ENCODE results near the gene MYLK2.

MYLK2 gene

GRCh38 chr20:31846793-31847138 is 27.6 kb downstream of the MYLK2 start:
- H3K79me2 ChIP-seq (ENCODE audit: control insufficient read depth, insufficient read depth, low read length): no peaks in the 10 kb centered on the region
- no peak overlapping the region for H3K9ac ChIP-seq (ENCODE audit: low read length)
- no peak overlapping the region for H4K5ac ChIP-seq (ENCODE audit: low read length)
- no peak overlapping the region for H2BK120ac ChIP-seq (ENCODE audit: low read depth, low read length)
- DNase-seq: no peak
- H4K8ac ChIP-seq (ENCODE audit: low read depth, low read length): no peak overlapping the region
- H2BK5ac ChIP-seq (ENCODE audit: low read length): no peak overlapping the region
- H3K4me3 ChIP-seq (ENCODE audit: low read length): no peak overlapping the region
- no peak overlapping the region for H3K27ac ChIP-seq (ENCODE audit: low read depth, low read length)
- H3K4ac ChIP-seq (ENCODE audit: low read depth, low read length): no peak overlapping the region
- no peak overlapping the region for H3K23ac ChIP-seq (ENCODE audit: low read length)
- H3K27me3 ChIP-seq (ENCODE audit: insufficient read depth, low read length, poor library complexity): peaks cover 4% of the 10 kb centered on the region
- no peak overlapping the region for H2BK15ac ChIP-seq (replicated peaks; ENCODE audit: low read depth)
- peaks cover 6% of the 10 kb centered on the region for H3K4me1 ChIP-seq (ENCODE audit: control insufficient read depth, low read depth, low read length)
- no peak overlapping the region for H3K56ac ChIP-seq (ENCODE audit: low read length)
- H3K79me1 ChIP-seq (ENCODE audit: low read length): no peaks in the 10 kb centered on the region
- no CpG with 5 or more reads among the region's 3 CpGs for WGBS (ENCODE audit: extremely low coverage, insufficient coverage, low lambda C conversion rate)
- H3K4me2 ChIP-seq (ENCODE audit: low read length): no peak overlapping the region
- no peaks in the 10 kb centered on the region for H3K36me3 ChIP-seq (ENCODE audit: control insufficient read depth, insufficient read depth, low read length)
- no peak overlapping the region for H3K18ac ChIP-seq (ENCODE audit: low read length)
- H2AK5ac ChIP-seq (ENCODE audit: low read length): no peak overlapping the region

DNA sequence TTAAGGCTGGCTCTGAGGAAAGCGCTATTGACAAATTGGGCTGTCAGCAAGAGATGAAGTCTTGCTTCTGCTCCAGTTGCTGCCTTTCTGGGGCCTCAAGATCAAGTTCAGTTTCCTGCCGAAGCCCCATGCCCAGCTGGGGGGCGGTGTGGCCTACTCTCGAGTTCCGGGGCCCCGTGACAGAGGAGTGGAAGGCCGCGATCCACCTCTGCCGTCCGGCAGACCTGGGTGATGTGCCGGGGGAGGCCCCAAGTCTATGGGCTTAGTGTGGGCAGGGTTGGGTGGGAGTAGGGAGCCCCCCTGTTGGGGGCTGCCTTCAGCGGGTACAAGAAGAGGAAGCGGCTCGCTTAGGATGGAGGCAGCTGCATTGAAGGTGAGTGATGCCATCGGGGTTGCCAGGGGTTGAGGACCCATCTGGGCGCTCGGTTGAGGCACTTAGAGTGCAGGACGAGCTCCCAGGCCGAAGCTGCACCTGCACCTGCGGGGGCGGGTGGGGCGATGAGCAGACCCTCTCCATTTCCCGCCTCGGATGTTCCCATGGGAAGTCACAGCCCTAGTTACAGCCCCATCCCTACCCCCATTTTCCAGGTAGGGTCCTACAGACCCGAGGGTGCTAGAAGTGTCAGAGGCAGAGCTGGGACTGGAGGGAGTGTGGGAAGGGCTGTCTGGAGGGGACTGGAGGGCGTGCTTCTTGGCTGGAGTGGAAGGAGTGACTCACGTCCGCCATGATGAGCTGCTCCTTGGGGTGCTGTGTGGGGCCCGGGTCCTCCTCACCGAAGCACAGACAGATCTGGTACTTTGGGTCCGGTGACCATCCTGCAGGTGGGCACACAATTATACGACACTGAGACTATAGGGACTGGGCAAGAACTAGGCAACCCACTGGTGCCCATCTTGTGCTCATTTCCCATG is 29.2 kb downstream of the MYLK2 start:
- no peak overlapping the region for H3K4ac ChIP-seq (ENCODE audit: low read depth, low read length)
- H3K56ac ChIP-seq (ENCODE audit: low read length): no peak overlapping the region
- no CpG with 5 or more reads among the region's 32 CpGs for WGBS (ENCODE audit: extremely low coverage, insufficient coverage, low lambda C conversion rate)
- H3K4me2 ChIP-seq (ENCODE audit: low read length): no peak overlapping the region
- H4K5ac ChIP-seq (ENCODE audit: low read length): no peak overlapping the region
- no peaks in the 10 kb centered on the region for H3K79me2 ChIP-seq (ENCODE audit: control insufficient read depth, insufficient read depth, low read length)
- DNase-seq: no peak
- H2BK5ac ChIP-seq (ENCODE audit: low read length): no peak overlapping the region
- no peak overlapping the region for H3K9ac ChIP-seq (ENCODE audit: low read length)
- H3K36me3 ChIP-seq (ENCODE audit: control insufficient read depth, insufficient read depth, low read length): no peaks in the 10 kb centered on the region
- no peak overlapping the region for H3K4me3 ChIP-seq (ENCODE audit: low read length)
- no peak overlapping the region for H2AK5ac ChIP-seq (ENCODE audit: low read length)
- H3K18ac ChIP-seq (ENCODE audit: low read length): no peak overlapping the region
- no peaks in the 10 kb centered on the region for H3K4me1 ChIP-seq (ENCODE audit: control insufficient read depth, low read depth, low read length)
- H3K23ac ChIP-seq (ENCODE audit: low read length): no peak overlapping the region
- H2BK120ac ChIP-seq (ENCODE audit: low read depth, low read length): no peak overlapping the region
- H2BK15ac ChIP-seq (replicated peaks; ENCODE audit: low read depth): no peak overlapping the region
- H3K27me3 ChIP-seq (ENCODE audit: insufficient read depth, low read length, poor library complexity): peaks cover 4% of the 10 kb centered on the region
- no peak overlapping the region for H4K8ac ChIP-seq (ENCODE audit: low read depth, low read length)
- no peak overlapping the region for H3K27ac ChIP-seq (ENCODE audit: low read depth, low read length)
- no peaks in the 10 kb centered on the region for H3K79me1 ChIP-seq (ENCODE audit: low read length)

DNA sequence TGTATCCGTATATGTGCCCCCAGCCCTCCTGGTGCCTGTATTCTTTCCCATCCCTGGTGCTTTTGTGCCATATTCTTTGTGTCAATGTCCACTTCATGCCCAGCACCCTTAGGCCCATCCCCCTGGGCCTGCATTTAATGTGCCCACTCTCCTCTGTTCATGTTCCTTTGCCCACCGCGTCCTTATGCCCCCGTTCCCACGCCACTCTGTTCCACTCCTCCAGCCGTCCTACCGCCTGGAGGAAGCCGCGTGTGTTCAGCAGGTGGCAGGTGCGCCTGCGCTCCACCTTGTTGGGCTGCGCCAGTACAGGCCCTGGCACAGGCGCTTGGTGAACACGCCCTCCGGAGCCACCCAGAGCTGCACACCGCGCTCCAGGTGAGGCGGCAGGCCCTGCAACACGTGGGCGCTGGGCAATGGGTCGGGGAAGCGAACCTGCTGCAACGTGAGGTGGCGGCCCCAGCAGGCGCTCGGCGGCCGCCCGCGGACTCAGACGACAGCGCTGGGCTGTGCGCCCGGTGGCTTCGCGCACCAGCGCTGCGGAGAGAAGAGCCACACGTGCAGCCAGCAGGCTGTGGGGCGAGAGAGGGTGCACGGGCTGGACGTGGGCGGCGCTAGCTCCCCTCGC is 30.3 kb downstream of the MYLK2 start:
- Histone ChIP-seq H2AK5ac (ENCODE audit: low read length) (no peak overlapping the region), H3K4me2 (ENCODE audit: low read length) (no peak overlapping the region), H3K4me3 (ENCODE audit: low read length) (no peak overlapping the region), H3K79me1 (ENCODE audit: low read length) (no peaks in the 10 kb centered on the region), H3K27ac (ENCODE audit: low read depth, low read length) (no peak overlapping the region), H2BK5ac (ENCODE audit: low read length) (no peak overlapping the region), H3K9ac (ENCODE audit: low read length) (no peak overlapping the region), H4K8ac (ENCODE audit: low read depth, low read length) (no peak overlapping the region), H3K18ac (ENCODE audit: low read length) (no peak overlapping the region), H3K36me3 (ENCODE audit: control insufficient read depth, insufficient read depth, low read length) (no peaks in the 10 kb centered on the region), H3K4me1 (ENCODE audit: control insufficient read depth, low read depth, low read length) (no peaks in the 10 kb centered on the region), H2BK15ac (replicated peaks; ENCODE audit: low read depth) (no peak overlapping the region), H4K5ac (ENCODE audit: low read length) (no peak overlapping the region), H3K23ac (ENCODE audit: low read length) (no peak overlapping the region), H3K79me2 (ENCODE audit: control insufficient read depth, insufficient read depth, low read length) (no peaks in the 10 kb centered on the region), H3K56ac (ENCODE audit: low read length) (no peak overlapping the region), H3K4ac (ENCODE audit: low read depth, low read length) (no peak overlapping the region), H2BK120ac (ENCODE audit: low read depth, low read length) (no peak overlapping the region), H3K27me3 (ENCODE audit: insufficient read depth, low read length, poor library complexity) (peaks cover 4% of the 10 kb centered on the region)
- WGBS (ENCODE audit: extremely low coverage, insufficient coverage, low lambda C conversion rate): no CpG with 5 or more reads among the region's 45 CpGs
- DNase-seq: no peak

DNA sequence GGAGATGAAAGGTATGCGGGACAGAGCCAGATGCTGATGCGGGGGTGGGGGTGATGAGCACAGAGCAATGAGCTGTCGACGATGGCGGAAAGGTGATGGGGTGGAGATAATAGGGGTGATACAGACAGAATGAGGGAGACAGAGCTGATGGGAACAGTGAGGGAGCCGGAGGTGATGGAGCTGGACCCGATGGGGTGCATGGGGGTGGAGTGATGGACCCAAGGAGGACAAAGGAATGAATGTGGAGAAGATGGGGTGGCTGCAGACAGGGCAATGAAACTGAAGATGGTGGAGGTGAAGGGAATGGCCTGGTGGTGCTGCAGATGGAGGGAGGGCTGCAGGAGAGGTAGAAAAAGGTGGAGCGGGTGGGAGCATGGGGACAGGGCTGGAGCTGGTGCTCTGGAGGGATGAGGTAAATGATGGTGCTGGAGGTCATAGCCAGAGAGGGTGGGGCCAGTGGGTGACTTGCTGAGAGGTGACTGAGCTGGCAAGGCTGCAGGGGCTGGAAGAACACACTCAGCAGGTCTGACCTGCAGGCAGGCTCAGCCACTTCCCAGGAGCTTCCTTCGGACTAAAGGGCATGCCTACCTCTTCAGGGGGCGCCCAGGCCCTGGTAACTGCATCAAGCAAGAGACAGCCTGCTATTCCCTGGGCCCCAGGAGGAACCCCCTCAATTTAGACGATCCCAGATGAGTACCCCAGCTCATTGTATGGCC is 32.2 kb downstream of the MYLK2 start:
- no CpG with 5 or more reads among the region's 11 CpGs for WGBS (ENCODE audit: extremely low coverage, insufficient coverage, low lambda C conversion rate)
- Histone ChIP-seq H3K4me2 (ENCODE audit: low read length) (no peak overlapping the region), H3K27me3 (ENCODE audit: insufficient read depth, low read length, poor library complexity) (peaks cover 4% of the 10 kb centered on the region)

DNA sequence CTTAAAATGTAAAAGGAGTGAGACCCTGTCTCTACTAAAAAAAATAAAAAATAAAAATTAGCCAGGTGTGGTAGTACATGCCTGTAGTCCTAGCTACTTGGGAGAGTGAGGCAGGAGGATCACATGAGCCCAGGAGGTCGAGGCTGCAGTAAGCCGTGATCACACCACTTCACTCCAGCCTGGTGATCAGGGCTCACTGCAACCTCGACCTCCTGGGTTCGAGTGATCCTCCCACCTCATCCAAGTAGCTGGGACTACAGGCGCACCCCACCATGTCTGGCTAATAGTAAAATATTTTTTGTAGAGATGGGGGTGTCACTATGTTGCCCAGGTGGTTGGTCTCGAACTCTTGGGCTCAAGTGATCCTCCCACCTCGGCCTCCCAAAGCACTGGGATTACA is 34.3 kb downstream of the MYLK2 start:
- H3K4me2 ChIP-seq (ENCODE audit: low read length): no peak overlapping the region
- WGBS (ENCODE audit: extremely low coverage, insufficient coverage, low lambda C conversion rate): no CpG with 5 or more reads among the region's 7 CpGs
- no peak overlapping the region for H2BK120ac ChIP-seq (ENCODE audit: low read depth, low read length)
- H3K27ac ChIP-seq (ENCODE audit: low read depth, low read length): no peak overlapping the region
- no peak overlapping the region for H3K4me3 ChIP-seq (ENCODE audit: low read length)
- H3K9ac ChIP-seq (ENCODE audit: low read length): no peak overlapping the region
- no peak for DNase-seq
- H3K36me3 ChIP-seq (ENCODE audit: control insufficient read depth, insufficient read depth, low read length): no peaks in the 10 kb centered on the region
- no peak overlapping the region for H3K4ac ChIP-seq (ENCODE audit: low read depth, low read length)
- H2AK5ac ChIP-seq (ENCODE audit: low read length): no peak overlapping the region
- no peak overlapping the region for H4K5ac ChIP-seq (ENCODE audit: low read length)
- no peaks in the 10 kb centered on the region for H3K79me1 ChIP-seq (ENCODE audit: low read length)
- H2BK5ac ChIP-seq (ENCODE audit: low read length): no peak overlapping the region
- H3K56ac ChIP-seq (ENCODE audit: low read length): no peak overlapping the region
- H3K18ac ChIP-seq (ENCODE audit: low read length): no peak overlapping the region
- H3K79me2 ChIP-seq (ENCODE audit: control insufficient read depth, insufficient read depth, low read length): no peaks in the 10 kb centered on the region
- peaks cover 4% of the 10 kb centered on the region for H3K27me3 ChIP-seq (ENCODE audit: insufficient read depth, low read length, poor library complexity)
- no peak overlapping the region for H3K23ac ChIP-seq (ENCODE audit: low read length)
- no peak overlapping the region for H4K8ac ChIP-seq (ENCODE audit: low read depth, low read length)
- H2BK15ac ChIP-seq (replicated peaks; ENCODE audit: low read depth): no peak overlapping the region
- no peaks in the 10 kb centered on the region for H3K4me1 ChIP-seq (ENCODE audit: control insufficient read depth, low read depth, low read length)

More for the DNA sequence above, 32.2 kb downstream of the MYLK2 start:
- Histone ChIP-seq H4K5ac (ENCODE audit: low read length) (no peak overlapping the region), H3K23ac (ENCODE audit: low read length) (no peak overlapping the region), H3K4ac (ENCODE audit: low read depth, low read length) (no peak overlapping the region), H2BK15ac (replicated peaks; ENCODE audit: low read depth) (no peak overlapping the region), H2BK120ac (ENCODE audit: low read depth, low read length) (no peak overlapping the region), H3K18ac (ENCODE audit: low read length) (no peak overlapping the region), H3K4me3 (ENCODE audit: low read length) (no peak overlapping the region), H3K56ac (ENCODE audit: low read length) (no peak overlapping the region), H3K79me2 (ENCODE audit: control insufficient read depth, insufficient read depth, low read length) (no peaks in the 10 kb centered on the region), H2BK5ac (ENCODE audit: low read length) (no peak overlapping the region), H3K9ac (ENCODE audit: low read length) (no peak overlapping the region), H3K79me1 (ENCODE audit: low read length) (no peaks in the 10 kb centered on the region), H4K8ac (ENCODE audit: low read depth, low read length) (no peak overlapping the region), H3K4me1 (ENCODE audit: control insufficient read depth, low read depth, low read length) (no peaks in the 10 kb centered on the region), H3K27ac (ENCODE audit: low read depth, low read length) (no peak overlapping the region), H3K36me3 (ENCODE audit: control insufficient read depth, insufficient read depth, low read length) (no peaks in the 10 kb centered on the region), H2AK5ac (ENCODE audit: low read length) (no peak overlapping the region)
- no peak for DNase-seq

All from mesendoderm (in vitro differentiated cells).